IPS-18c (cell line): ENCODE measurements around the gene CST2.
"Not testable (repeated sequence)": the region's sequence is repeated elsewhere in the genome, so short reads cannot be mapped to it uniquely, and the experiment has no call there.

ENCODE experiments used
- H3K4me3 ChIP-seq: 2 replicates; pipeline ENCODE4 v1.7.0; 2013; ENCODE audit warnings: low read depth, mild to moderate bottlenecking, low read length, moderate library complexity; ENCODE audit not compliant: insufficient read depth
- H3K9me3 ChIP-seq: one replicate; pipeline ENCODE4 v1.6.1; 2013; ENCODE audit warnings: mild to moderate bottlenecking, low read length, moderate library complexity; ENCODE audit not compliant: control insufficient read depth, insufficient read depth

The CST2 gene

GRCh38 chr20:23823621-23824324 lies 2.8 kb downstream of the CST2 start:
- H3K4me3 ChIP-seq = no peak overlapping the region
- peaks cover 2% of the 10 kb centered on the region for H3K9me3 ChIP-seq

GRCh38 chr20:23823111-23823510 lies 3.4 kb downstream of the CST2 start:
- Histone ChIP-seq H3K9me3 (no peaks in the 10 kb centered on the region), H3K4me3 (no peak overlapping the region)

DNA sequence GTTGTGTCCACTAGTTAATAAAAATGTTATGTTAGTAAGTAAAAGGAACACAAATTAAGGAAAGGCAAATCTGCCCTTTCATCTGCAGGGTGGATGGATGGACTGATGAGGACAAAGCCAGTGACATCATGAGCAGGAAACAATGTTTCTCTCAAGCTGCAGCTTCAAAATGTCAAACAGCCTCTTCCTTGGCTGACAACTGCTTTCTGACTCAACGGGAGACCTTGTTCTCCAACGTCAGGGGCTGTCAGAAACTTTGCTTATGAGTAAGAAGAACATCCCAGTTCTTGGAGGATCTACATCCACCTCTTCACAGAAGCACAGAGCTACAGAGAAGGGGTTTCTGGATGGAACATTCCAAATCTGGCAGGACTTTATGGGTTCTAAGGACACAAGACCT lies 6.0 kb downstream of the CST2 start:
- no peaks in the 10 kb centered on the region for H3K9me3 ChIP-seq
- H3K4me3 ChIP-seq = no peak overlapping the region

- not testable (repeated sequence) for H3K4me3 ChIP-seq, H3K9me3 ChIP-seq
These were observed 15.0 kb downstream of the CST2 start for GRCh38 chr20:23811559-23811958.

DNA sequence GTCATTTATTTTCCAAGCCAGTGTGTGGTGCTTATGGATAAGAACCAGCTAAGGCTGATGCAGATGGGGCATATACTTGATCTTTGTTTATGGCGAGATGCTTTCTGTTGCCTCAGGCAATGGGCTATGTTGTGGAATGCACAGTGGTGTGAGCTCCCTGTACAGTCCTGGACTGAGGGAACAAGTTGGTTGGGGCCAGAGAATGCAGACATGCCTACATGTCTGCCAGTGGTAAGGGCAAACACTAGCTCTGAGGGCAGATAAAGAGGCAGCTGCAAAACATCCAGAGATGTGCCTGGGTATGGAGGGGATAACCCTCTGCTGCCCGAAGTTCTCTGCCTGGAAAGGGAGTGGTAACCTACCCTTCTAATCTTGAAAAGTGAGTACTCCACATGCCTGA lies 16.2 kb downstream of the CST2 start:
- H3K4me3 ChIP-seq, H3K9me3 ChIP-seq: not testable (repeated sequence)

GRCh38 chr20:23800865-23801264 lies 25.7 kb downstream of the CST2 start:
- Histone ChIP-seq H3K4me3 (no peak overlapping the region), H3K9me3 (no peaks in the 10 kb centered on the region)

DNA sequence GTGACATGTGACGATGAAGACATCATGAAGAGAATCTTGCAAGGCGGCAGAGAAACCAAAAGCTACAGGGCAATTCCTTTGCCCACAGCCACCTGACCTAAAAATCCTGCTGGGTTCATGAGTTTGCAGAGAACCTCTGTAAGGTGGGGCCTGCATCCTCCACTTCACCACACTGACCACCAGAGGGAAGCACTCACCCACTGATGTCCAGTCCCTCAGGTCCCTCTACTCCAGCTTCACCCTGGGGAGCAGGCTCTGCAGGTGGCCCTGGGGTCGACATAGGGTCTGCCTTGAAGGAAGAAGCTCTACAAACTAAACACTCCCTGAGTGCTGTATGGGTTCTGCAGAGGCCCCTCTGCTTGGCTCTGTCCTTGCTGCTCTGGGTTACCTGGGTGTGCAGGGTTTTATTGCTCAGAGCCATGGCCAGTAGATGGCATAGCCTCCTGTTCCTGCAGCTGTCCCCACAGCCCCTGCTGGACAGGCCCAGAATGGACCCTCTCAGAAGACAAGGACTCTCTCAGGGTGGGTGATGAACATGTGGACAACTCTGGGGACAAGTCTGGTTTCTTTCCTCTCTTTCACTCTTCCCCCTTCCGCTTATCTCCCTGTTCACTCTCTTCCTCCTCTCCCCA lies 27.2 kb downstream of the CST2 start:
- H3K4me3 ChIP-seq, H3K9me3 ChIP-seq: not testable (repeated sequence)

- Histone ChIP-seq H3K9me3 (no peaks in the 10 kb centered on the region), H3K4me3 (no peak overlapping the region)
These were observed 31.0 kb downstream of the CST2 start for GRCh38 chr20:23795526-23795925.

- Histone ChIP-seq H3K9me3 (no peaks in the 10 kb centered on the region), H3K4me3 (no peak overlapping the region)
These were observed 31.7 kb downstream of the CST2 start for GRCh38 chr20:23794841-23795240.

DNA sequence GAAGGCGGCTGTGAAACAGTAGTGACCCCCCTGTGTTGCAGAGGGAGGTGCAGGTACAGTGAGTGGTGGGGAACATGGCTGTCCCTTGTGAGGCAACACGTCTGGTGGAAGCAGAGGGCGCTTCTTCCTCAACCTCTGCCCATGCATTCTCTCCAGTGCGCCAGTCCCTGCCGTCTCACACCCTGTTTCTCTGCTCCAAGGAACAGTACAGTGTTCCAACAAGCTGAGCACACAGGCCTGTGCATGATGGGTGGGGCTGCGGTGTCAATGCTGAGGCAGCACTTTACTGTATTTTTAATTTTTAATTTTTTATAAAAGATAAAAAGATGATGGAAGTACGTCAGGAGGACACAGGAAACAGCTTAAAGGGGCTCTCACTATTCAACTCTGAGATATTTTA lies 32.5 kb downstream of the CST2 start:
- no peaks in the 10 kb centered on the region for H3K9me3 ChIP-seq
- H3K4me3 ChIP-seq = no peak overlapping the region

DNA sequence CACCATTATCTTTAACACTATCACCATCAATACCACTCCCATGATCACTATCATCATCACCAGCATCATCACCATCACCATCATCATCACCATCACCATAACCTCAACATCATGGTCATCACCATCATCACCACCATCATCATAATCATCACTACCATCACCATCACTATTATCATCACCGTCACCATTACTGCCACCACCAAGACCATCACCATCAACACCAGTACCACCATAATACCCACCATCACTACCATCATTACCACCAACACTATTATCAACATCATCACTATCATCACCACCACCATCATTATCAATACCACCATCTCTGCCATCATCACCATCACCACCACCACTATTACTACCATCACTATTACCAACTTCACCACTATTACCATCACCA lies 43.1 kb downstream of the CST2 start:
- H3K9me3 ChIP-seq = no peaks in the 10 kb centered on the region
- H3K4me3 ChIP-seq = no peak overlapping the region

GRCh38 chr20:23782366-23782983 lies 44.1 kb downstream of the CST2 start:
- Histone ChIP-seq H3K4me3 (no peak overlapping the region), H3K9me3 (no peaks in the 10 kb centered on the region)

DNA sequence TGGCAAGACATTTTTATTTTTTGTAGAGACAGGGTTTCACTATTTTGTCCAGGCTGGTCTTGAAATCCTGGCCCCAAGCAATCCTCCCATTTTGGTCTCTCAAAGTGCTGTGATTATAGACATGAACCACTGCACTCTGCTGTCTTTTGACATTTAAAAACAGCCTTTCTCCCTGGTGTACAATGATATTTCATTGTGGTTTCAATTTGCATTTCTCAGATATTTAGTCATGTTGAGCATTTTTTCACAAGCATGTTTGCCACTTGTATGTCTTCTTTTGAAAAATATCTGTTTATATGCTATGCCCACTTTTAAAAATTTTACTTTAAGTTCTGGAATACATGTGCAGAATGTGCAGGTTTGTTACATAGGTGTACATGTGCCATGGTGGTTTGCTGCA lies 47.9 kb downstream of the CST2 start:
- not testable (repeated sequence) for H3K9me3 ChIP-seq, H3K4me3 ChIP-seq

DNA sequence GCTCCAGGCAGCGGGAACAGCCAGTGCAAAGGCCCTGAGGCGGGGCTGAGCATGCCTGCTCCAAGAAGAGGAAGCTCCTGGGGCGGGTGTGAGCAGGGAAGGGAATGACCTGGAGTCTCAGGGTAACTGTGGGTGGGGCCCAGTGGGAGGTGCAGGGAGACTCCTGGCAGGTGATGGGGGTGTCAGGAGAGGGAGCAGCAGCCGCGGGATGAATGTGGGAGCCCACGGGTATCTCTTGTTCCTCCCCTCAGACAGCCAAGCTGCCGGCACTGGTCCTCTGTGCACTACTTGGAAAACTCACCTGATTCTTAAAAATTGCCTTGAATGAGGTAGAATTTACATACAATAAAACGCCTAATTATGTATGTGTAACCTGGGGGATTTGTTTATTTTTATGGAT lies 49.1 kb downstream of the CST2 start:
- H3K4me3 ChIP-seq, H3K9me3 ChIP-seq: not testable (repeated sequence)

GRCh38 chr20:23776067-23776771 lies 50.3 kb downstream of the CST2 start:
- Histone ChIP-seq H3K4me3 (no peak overlapping the region), H3K9me3 (no peaks in the 10 kb centered on the region)

GRCh38 chr20:23774081-23774480 lies 52.4 kb downstream of the CST2 start:
- H3K9me3 ChIP-seq = no peaks in the 10 kb centered on the region
- no peak overlapping the region for H3K4me3 ChIP-seq
